Activated naive CD8-positive, alpha-beta T cell treated with anti-CD3 and anti-CD28 coated beads, Interleukin-2, amount 10 ng/mL, durations not matched to agents 7 days and 5 days (primary cell): ENCODE data around the gene AGAP2. TPM values are rescaled to one million over a fixed set of nuclear protein-coding genes. Genes with fewer than 3 reads are reported as not detected.

Source experiments
- ATAC-seq: fragments of 150-1000 bp; cut with Tn5 transposase; one replicate; pipeline ENCODE4 v1.10.0; 2021; ENCODE audit warnings: low read depth, moderate library complexity
- POLR2A ChIA-PET: fragments of 350-600 bp; sonication (Branson Sonifier 250); formaldehyde crosslinking; loops from one replicate; lab custom pipeline; 2021; ENCODE audit warnings: antibody characterized with exemption; lab: Charles Lee
- DNase-seq: peaks from one replicate; pipeline ENCODE4 v3.0.0; 2021
- H3K27ac Mint-ChIP-seq: one replicate; pipeline ENCODE4 v1.8.0; 2022; ENCODE audit warnings: mild to moderate bottlenecking, mixed read lengths
- H3K27me3 Mint-ChIP-seq: one replicate; pipeline ENCODE4 v1.8.0; 2022; ENCODE audit warnings: mild to moderate bottlenecking, moderate library complexity, mixed read lengths
- H3K36me3 Mint-ChIP-seq: one replicate; pipeline ENCODE4 v1.8.0; 2021; ENCODE audit warnings: mild to moderate bottlenecking, mixed read lengths
- H3K4me1 Mint-ChIP-seq: one replicate; pipeline ENCODE4 v1.8.0; 2021; ENCODE audit warnings: mixed read lengths
- H3K4me3 Mint-ChIP-seq: one replicate; pipeline ENCODE4 v1.8.0; 2022; ENCODE audit warnings: mild to moderate bottlenecking, moderate library complexity, mixed read lengths
- H3K9me3 Mint-ChIP-seq: one replicate; pipeline ENCODE4 v1.8.0; 2021; ENCODE audit warnings: mixed read lengths
- total RNA-seq, 2 experiments: library from RNA; stranded (reverse); gene quantifications; one replicate each; pipeline ENCODE4 v1.2.3, GENCODE V29; 2021

AGAP2 gene
- total RNA-seq, 2 experiments from 2014 or later = 68.3 to 71.6 TPM

- POLR2A ChIA-PET = interaction anchor here (1.0 kb wide), 1 partner anchor 11 kb away, joined by 3 read pairs; no protein-coding TSS in a partner anchor
- H3K9me3 Mint-ChIP-seq = no peaks in the 10 kb centered on the region
- no peak overlapping the region for H3K4me3 Mint-ChIP-seq
- DNase-seq (no peak), ATAC-seq (no peak)
- H3K4me1 Mint-ChIP-seq = peaks cover 38% of the 10 kb centered on the region
- no peak overlapping the region for H3K27ac Mint-ChIP-seq
- H3K36me3 Mint-ChIP-seq = peaks cover 25% of the 10 kb centered on the region
- no peaks in the 10 kb centered on the region for H3K27me3 Mint-ChIP-seq
Observed at GRCh38 chr12:57737467-57738460, 778 bp downstream of the AGAP2 start.

DNA sequence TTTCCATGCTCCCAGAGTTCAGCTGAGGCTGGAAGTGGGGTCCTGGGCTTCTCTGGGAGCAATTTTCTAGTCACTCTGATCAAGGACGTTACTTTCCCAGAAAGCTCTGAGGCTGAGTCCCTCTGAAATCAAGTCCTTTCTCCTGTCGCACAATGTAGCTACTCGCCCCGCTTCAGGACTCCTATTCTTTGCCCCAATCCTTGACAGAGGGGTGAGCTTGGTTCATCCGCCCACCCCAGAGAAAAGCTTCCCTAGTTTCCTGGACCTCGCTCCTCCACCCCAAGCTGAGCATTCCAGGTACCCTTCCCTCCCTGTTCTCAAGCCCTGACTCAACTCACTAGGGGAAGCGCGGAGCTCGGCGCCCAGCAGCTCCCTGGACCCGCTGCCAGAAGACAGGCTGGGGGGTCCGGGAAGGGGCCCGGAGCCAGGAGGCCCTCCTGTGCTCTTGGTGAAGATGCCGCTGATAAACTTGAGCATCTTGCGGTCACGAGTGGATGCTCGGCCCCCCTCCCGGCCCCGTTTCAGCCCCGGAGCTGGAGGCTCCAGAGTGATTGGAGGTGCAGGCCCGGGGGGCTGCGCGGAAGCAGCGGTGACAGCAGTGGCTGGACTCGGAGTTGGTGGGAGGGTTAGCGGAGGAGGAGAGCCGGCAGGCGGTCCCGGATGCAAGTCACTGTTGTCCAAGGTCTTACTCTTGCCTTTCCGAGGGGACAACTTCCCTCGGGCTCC, 1.6 kb downstream of the AGAP2 start:
- Mint-ChIP-seq H3K4me3 (no peak overlapping the region), H3K36me3 (peaks cover 32% of the 10 kb centered on the region), H3K27me3 (no peaks in the 10 kb centered on the region), H3K9me3 (no peaks in the 10 kb centered on the region), H3K27ac (peak overlapping the region; percentile 54), H3K4me1 (peaks cover 33% of the 10 kb centered on the region)
- POLR2A ChIA-PET = interaction anchor here (0.6 to 1.0 kb wide), 2 partner anchors 10 to 29 kb away, joined by 3 read pairs; no protein-coding TSS in a partner anchor
- no peak for DNase-seq
- no peak for ATAC-seq

- H3K36me3 Mint-ChIP-seq = peaks cover 38% of the 10 kb centered on the region
- no peaks in the 10 kb centered on the region for H3K9me3 Mint-ChIP-seq
- POLR2A ChIA-PET = interaction anchor here (0.6 to 1.0 kb wide), 2 partner anchors 9 to 28 kb away, joined by 3 read pairs; no protein-coding TSS in a partner anchor
- H3K4me1 Mint-ChIP-seq = peaks cover 31% of the 10 kb centered on the region
- H3K4me3 Mint-ChIP-seq = no peak overlapping the region
- DNase-seq (no peak), ATAC-seq (no peak)
- H3K27ac Mint-ChIP-seq = peak overlapping the region; percentile 54
- no peaks in the 10 kb centered on the region for H3K27me3 Mint-ChIP-seq
Observed at GRCh38 chr12:57735952-57736740, 2.4 kb downstream of the AGAP2 start.

DNA sequence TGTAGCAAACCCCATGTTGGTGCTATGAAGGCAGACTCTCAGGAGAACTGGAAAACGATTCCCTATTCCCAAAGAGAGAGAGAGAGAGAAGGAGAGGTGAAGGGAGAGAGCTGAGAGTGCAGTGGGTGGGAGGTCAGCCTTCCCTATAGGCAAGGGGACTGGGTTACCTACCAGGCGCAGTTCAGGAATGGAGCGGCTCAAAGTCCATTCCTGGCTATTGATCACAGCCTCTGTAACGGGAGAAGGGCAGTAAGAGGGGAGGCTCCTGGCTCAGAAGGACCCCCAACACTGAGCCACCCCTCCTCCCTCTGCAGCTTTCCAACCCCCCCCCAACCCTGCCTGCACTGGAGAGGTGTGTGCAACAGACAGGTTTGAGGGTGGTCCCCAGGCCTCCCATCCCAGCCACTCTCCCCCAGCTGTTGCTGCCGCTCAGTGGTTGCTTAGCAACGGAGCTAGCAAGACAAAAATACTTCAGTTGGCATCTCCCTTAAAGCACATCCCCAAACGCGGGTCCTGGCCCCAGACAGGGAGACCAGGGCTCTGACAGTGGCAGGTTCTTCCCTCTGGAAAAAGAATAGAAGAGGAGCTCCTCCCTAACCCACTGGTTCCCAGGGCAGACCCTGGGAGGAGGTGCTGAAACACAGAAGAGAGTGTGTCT, 3.2 kb downstream of the AGAP2 start:
- no peak for ATAC-seq
- Mint-ChIP-seq H3K4me1 (peaks cover 24% of the 10 kb centered on the region), H3K4me3 (no peak overlapping the region), H3K9me3 (no peaks in the 10 kb centered on the region), H3K27me3 (no peaks in the 10 kb centered on the region), H3K27ac (no peak overlapping the region), H3K36me3 (peaks cover 40% of the 10 kb centered on the region)
- POLR2A ChIA-PET = no interaction called here
- no peak for DNase-seq

DNA sequence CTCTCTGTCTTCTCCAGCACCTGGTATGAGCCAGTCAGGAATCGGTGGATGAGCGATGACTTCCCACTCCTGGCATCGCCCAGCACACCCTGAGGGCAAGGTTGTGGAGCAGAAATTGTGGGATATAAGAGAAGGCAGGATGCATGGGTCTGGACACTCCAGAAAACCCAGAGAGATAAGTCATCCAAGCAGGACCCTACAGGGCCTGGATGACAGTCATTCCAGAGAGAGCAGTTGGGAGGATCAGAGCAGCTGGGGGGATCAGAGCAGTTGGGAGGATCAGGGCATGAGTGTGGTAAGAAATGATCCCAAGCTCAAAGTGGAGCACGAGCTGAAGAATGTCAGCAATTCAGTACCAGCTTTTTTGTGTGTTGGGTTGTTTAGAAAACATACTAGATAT, 4.0 kb downstream of the AGAP2 start:
- Mint-ChIP-seq H3K4me1 (peaks cover 19% of the 10 kb centered on the region), H3K36me3 (peaks cover 40% of the 10 kb centered on the region), H3K4me3 (no peak overlapping the region), H3K27ac (no peak overlapping the region), H3K9me3 (no peaks in the 10 kb centered on the region), H3K27me3 (no peaks in the 10 kb centered on the region)
- no peak for DNase-seq
- POLR2A ChIA-PET = interaction anchor here (1.2 kb wide), 1 partner anchor 9 kb away, joined by 3 read pairs; no protein-coding TSS in a partner anchor
- no peak for ATAC-seq

DNA sequence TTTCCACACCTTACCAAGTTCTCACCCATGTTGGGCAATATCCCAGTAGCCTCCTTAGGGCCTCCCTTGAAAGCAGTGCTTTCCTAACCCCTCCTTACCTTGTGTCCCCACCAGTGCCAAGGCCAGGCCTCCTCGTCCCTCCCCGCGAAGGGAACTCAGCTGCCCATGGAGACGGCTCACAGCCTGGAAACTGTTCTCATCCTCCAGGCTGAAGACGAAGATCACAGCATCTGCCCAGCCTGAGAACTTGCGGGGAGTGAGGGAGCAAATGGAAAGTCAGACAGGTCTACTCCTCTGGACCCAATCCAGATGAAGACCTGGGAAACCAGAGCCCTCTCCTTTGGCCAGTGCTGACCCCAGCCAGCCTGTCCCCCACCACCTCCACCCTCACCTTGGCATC, 4.6 kb downstream of the AGAP2 start:
- no peak for ATAC-seq
- POLR2A ChIA-PET = interaction anchor here (1.2 kb wide), 1 partner anchor 8 kb away, joined by 3 read pairs; no protein-coding TSS in a partner anchor
- Mint-ChIP-seq H3K36me3 (peaks cover 37% of the 10 kb centered on the region), H3K27me3 (no peaks in the 10 kb centered on the region), H3K4me3 (no peak overlapping the region), H3K4me1 (peaks cover 12% of the 10 kb centered on the region), H3K27ac (no peak overlapping the region), H3K9me3 (no peaks in the 10 kb centered on the region)
- no peak for DNase-seq

DNA sequence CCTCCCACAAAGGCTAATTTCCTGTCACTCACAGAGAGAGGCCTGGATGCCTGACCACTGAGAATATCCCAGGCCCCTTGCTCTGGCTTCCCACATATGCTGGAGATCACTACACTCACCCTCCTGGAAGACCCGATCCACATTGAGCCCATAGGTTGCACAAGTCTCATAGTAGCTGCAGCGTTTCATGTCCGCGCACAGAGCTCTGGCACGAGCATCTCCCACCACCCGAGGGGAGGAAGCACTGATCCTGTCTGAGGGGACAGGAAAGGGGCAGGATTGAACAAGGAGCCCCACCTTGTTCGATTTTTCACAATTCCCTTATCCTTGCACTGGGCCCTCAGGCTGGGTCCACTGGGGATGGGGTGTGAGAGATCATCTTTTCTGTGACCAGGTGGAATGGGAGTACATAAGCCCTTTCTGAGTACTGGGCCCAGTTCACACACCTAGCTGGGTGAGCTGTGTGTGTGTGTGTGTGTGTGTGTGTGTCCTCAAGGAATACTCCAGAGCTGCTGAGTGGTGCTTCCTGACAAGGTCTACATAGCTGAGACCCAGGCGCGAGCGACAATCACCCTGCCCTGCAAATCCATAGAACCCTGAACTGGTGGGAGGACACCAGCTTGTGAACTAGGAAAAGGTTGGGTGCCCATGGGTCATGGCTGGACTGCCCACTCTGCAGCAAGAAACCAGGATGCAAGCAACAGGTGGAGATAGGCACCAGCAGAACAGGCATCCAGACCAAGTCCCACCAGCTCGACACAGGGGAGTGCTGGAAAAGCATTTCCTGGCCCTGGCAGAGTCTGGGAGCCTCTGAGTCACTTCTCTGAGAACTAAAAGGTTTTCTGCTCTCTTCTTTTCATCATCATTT, 5.6 kb downstream of the AGAP2 start:
- Mint-ChIP-seq H3K4me3 (no peak overlapping the region), H3K27me3 (no peaks in the 10 kb centered on the region), H3K36me3 (peaks cover 42% of the 10 kb centered on the region), H3K9me3 (no peaks in the 10 kb centered on the region), H3K4me1 (peaks cover 11% of the 10 kb centered on the region), H3K27ac (peak overlapping the region; percentile 42)
- no peak for ATAC-seq
- POLR2A ChIA-PET = interaction anchor here (0.7 to 1.1 kb wide), 3 partner anchors 9 to 10 kb away, joined by 3 to 7 read pairs (median 3); no protein-coding TSS in a partner anchor
- no peak for DNase-seq

DNA sequence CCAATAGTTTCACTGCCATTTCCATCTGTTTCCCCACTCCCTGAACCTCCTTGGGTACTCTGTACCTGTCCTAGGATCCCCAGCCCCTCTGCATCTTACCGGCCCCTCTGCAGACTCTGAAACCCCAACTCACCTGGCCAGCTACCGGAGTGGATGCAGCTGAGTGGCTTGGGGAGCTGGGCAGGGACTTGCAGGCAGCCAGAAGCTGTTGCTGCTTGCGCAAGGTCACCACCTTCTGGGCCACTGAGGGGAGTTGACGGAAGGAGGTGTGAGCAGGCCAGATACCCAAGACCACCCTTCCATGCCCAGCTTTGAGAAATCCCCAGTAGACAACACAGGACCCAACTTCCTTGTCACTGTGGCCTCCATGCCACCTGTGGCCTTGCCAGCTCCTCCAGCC, 6.3 kb downstream of the AGAP2 start:
- DNase-seq (no peak), ATAC-seq (no peak)
- Mint-ChIP-seq H3K27me3 (no peaks in the 10 kb centered on the region), H3K4me3 (no peak overlapping the region), H3K27ac (no peak overlapping the region), H3K36me3 (peaks cover 46% of the 10 kb centered on the region), H3K4me1 (peaks cover 13% of the 10 kb centered on the region), H3K9me3 (no peaks in the 10 kb centered on the region)
- POLR2A ChIA-PET = interaction anchor here (1.1 to 1.5 kb wide), 4 partner anchors 7 to 10 kb away, joined by 3 to 7 read pairs (median 4); no protein-coding TSS in a partner anchor

DNA sequence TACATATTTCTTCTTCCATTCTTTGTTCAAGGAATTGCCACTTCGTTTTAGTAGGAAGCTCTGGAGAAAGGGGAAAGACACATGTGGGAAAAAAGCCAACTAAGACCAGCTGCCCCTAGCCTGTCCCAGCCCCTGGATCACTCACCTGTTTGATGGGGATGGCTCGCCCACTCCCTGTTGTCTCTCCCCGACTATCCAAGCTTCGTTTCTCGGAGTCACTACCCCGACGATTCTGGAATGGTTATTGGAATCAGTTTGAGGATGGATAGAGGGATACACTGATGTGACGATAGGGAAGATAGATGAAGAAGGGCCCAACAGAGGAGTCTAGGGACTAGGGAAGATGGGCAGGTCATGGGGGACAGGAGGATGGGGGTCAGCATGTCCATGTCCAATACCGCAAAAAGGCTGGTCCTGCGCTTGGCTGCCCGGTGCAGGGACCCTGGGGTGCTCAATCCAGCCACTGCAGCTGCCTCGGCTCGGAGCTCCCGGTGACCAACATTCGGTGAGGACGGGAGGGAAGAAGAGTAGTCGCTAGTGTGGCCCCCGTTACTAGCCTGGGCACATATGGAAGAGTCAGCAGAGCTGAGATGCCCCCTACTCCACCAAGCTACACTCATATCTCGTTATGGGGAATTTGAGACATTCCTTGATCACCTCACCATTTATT, 7.0 kb downstream of the AGAP2 start:
- Mint-ChIP-seq H3K27ac (no peak overlapping the region), H3K36me3 (peaks cover 42% of the 10 kb centered on the region), H3K9me3 (no peaks in the 10 kb centered on the region), H3K27me3 (no peaks in the 10 kb centered on the region), H3K4me3 (no peak overlapping the region), H3K4me1 (peaks cover 9% of the 10 kb centered on the region)
- ATAC-seq = no peak
- DNase-seq = no peak
- POLR2A ChIA-PET = interaction anchor here (0.9 to 1.5 kb wide), 4 partner anchors 8 to 13 kb away, joined by 3 to 4 read pairs (median 4); no protein-coding TSS in a partner anchor

DNA sequence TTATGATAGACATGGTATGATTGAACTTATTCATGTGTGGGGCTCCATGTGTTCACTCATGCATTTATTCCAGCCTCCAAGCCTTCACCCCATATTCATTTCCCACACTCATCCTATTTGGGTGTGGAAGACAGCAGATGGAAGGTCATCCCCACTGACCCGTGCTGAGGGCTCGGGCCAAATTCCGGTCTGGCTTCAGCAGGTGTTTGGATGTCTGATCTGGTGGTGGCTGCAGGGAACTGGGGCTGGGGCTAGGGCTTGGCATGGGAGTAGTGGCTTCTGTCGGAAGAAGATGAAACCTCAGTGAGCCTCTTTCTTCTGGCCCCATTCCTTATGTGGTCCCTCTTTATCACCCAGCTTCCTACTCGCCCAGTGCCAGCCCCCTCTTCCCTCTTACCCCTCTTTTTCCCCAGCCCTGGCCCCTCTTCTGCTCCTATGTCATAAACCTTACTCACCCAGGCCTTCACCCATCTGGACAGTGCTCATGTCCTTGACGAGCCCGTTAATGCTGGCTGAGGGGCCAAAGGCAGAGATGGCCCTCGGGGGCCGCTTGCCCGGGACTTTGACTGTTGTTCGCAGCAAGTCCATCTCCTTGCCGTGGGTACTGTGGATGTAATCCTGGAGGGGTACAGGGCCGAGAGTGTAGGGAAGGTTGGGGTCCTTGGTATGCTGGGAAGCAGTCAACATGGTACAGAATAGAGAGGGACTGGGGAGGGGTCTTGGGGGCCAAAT, 8.0 kb downstream of the AGAP2 start:
- H3K4me1 Mint-ChIP-seq = peaks cover 6% of the 10 kb centered on the region
- H3K27me3 Mint-ChIP-seq = no peaks in the 10 kb centered on the region
- peaks cover 43% of the 10 kb centered on the region for H3K36me3 Mint-ChIP-seq
- no peaks in the 10 kb centered on the region for H3K9me3 Mint-ChIP-seq
- H3K27ac Mint-ChIP-seq = no peak overlapping the region
- ATAC-seq (no peak), DNase-seq (peak; percentile 15)
- H3K4me3 Mint-ChIP-seq = no peak overlapping the region
- POLR2A ChIA-PET = interaction anchor here (1.4 to 1.8 kb wide), 4 partner anchors 9 to 14 kb away, joined by 3 to 8 read pairs (median 4); partner anchors contain the start of gene TSPAN31
